ENCODE measurements around the gene MYL6. TPM values are rescaled to one million over a fixed set of nuclear protein-coding genes. Genes with fewer than 3 reads are reported as not detected.

Gene MYL6
- total and polyA plus RNA-seq, 7 donors = 216 to 711 (median 384) TPM

GRCh38 chr12:56128670-56129205, 29.4 kb upstream of the MYL6 start:
- DNase-seq (peak; percentile 35 to 69), ATAC-seq (peak in 2 of 4 donors; percentile 11 to 26)
- Histone ChIP-seq H3K27ac (peak overlapping the region; percentile 95), H3K4me1 (peaks cover 23% of the 10 kb centered on the region), H3K36me3 (ENCODE audit: insufficient read depth in 1 of 2, low read depth in 1 of 2) (peaks cover 0 to 35% of the 10 kb centered on the region in 2 donors), H3K27me3 (ENCODE audit: insufficient read depth in 3 of 3, low read length in 2 of 3) (no peaks in the 10 kb centered on the region), H3K9me3 (no peaks in the 10 kb centered on the region), H3K4me3 (peak overlapping the region; percentile 86)
- WGBS, 3 donors = 0 to 1% (median 1%) methylated on average over 20 of the region's 20 CpGs
- no peak for TF ChIP-seq CTCF (IDR thresholded peaks at IDR 0.05)
- intact Hi-C loops (cut with DNase I) = loop anchor here (5.0 to 10.0 kb wide), 3 partner anchors 129 to 339 kb away; partner anchors contain the start of genes SPRYD4 (in 2 of the 2) and ANKRD52 (in 1 of the 2)

GRCh38 chr12:56129206-56129941, 28.8 kb upstream of the MYL6 start:
- H3K36me3 ChIP-seq (ENCODE audit: insufficient read depth in 1 of 2, low read depth in 1 of 2) = peaks cover 0 to 41% of the 10 kb centered on the region in 2 donors
- peaks cover 23% of the 10 kb centered on the region for H3K4me1 ChIP-seq
- H3K4me3 ChIP-seq = peak overlapping the region; percentile 86
- intact Hi-C loops (cut with DNase I) = loop anchor here (5.0 to 10.0 kb wide), 3 partner anchors 128 to 338 kb away; partner anchors contain the start of genes SPRYD4 (in 2 of the 2) and ANKRD52 (in 1 of the 2)
- WGBS, 3 donors = 2 to 4% (median 3%) methylated on average over 29 of the region's 29 CpGs
- peak overlapping the region; percentile 95 for H3K27ac ChIP-seq
- TF ChIP-seq CTCF (IDR thresholded peaks at IDR 0.05) = no peak
- H3K9me3 ChIP-seq = no peaks in the 10 kb centered on the region
- no peaks in the 10 kb centered on the region for H3K27me3 ChIP-seq (ENCODE audit: insufficient read depth in 3 of 3, low read length in 2 of 3)
- ATAC-seq (peak; percentile 37 to 59 (median 46)), DNase-seq (peak; percentile 69 to 80)

GRCh38 chr12:56129942-56130495, 28.1 kb upstream of the MYL6 start:
- ATAC-seq (no peak), DNase-seq (peak; percentile 28 to 67)
- Histone ChIP-seq H3K4me1 (peaks cover 23% of the 10 kb centered on the region), H3K36me3 (ENCODE audit: insufficient read depth in 1 of 2, low read depth in 1 of 2) (peaks cover 0 to 47% of the 10 kb centered on the region in 2 donors), H3K27me3 (ENCODE audit: insufficient read depth in 3 of 3, low read length in 2 of 3) (no peaks in the 10 kb centered on the region), H3K4me3 (peak overlapping the region; percentile 86), H3K27ac (peak overlapping the region; percentile 95), H3K9me3 (no peaks in the 10 kb centered on the region)
- TF ChIP-seq CTCF (IDR thresholded peaks at IDR 0.05) = no peak
- intact Hi-C loops (cut with DNase I) = loop anchor here (5.0 to 10.0 kb wide), 3 partner anchors 127 to 337 kb away; partner anchors contain the start of genes SPRYD4 (in 2 of the 2) and ANKRD52 (in 1 of the 2)
- WGBS, 3 donors = 23 to 35% (median 23%) methylated on average over 22 of the region's 22 CpGs

- intact Hi-C loops (cut with DNase I) = no loop called here
- no peak for TF ChIP-seq CTCF (IDR thresholded peaks at IDR 0.05)
- 87 to 89% (median 88%) methylated on average over 4 of the region's 4 CpGs for WGBS, 3 donors
- DNase-seq (no peak), ATAC-seq (no peak)
- Histone ChIP-seq H3K27ac (no peak overlapping the region), H3K4me3 (no peak overlapping the region), H3K27me3 (ENCODE audit: insufficient read depth in 3 of 3, low read length in 2 of 3) (no peaks in the 10 kb centered on the region), H3K36me3 (ENCODE audit: insufficient read depth in 1 of 2, low read depth in 1 of 2) (peaks cover 0 to 56% of the 10 kb centered on the region in 2 donors), H3K9me3 (no peaks in the 10 kb centered on the region), H3K4me1 (peaks cover 23% of the 10 kb centered on the region)
Measured at GRCh38 chr12:56130876-56131275, 27.3 kb upstream of the MYL6 start.

All from psoas muscle (tissue), 8 donors.